Measurements from ENCODE around the gene SPAG16.

The SPAG16 gene

DNA sequence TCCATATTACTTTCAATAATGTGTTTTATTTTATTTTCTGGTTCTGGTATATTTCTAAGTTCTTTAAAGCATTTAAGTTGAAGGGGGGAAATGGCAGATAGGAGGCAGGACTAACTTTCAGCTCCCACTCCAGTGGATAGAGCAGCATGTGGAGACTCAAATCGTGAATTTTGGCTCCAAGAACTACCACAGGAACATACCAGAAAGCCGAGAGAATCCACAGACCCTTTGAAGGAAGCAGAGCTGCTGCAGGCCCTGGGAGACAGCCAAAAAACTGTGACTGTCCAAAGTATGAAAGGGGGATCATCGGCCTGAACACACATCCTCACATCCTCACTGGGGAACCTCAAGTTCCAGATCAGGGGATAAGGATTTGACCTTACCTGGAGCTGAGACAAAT is 919.0 kb downstream of the SPAG16 start:
- Histone ChIP-seq H3K36me3 (ENCODE audit: insufficient read depth, low read depth, low read length) (no peaks in the 10 kb centered on the region), H3K27ac (ENCODE audit: low read length) (no peak overlapping the region), H3K9me3 (ENCODE audit: insufficient read depth, low read depth, low read length) (no peaks in the 10 kb centered on the region), H3K27me3 (ENCODE audit: insufficient read depth, low read length) (no peaks in the 10 kb centered on the region), H3K9ac (ENCODE audit: low read depth, low read length) (no peak overlapping the region), H3K4me3 (ENCODE audit: low read length) (no peak overlapping the region), H3K4me1 (ENCODE audit: insufficient read depth, low read length) (no peaks in the 10 kb centered on the region)

DNA sequence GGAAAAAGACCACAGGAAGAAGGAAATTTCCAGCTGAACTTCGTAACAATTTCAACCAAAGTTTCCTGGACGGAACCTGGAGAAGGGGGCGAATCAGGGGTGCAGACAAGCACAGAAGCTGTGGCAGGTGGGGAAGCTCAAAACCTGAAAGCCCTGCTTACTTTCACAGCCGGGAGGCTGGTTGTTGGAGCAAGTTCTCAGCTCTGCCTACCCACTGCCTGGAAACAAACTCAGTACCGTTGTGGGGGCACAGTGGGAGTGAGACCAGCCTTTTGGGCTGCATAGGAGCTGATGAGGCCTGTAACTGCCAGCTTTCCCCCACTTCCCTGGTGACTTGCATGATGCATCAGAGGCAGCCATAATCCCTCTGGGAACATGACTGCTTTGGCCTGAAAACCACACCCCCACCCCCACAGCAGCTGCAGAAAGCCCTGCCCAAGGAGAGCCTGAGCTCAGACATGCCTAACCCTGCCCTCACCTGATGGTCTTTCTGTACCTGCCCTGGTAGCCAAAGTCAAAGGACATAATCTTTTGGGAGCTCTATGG is 919.6 kb downstream of the SPAG16 start:
- Histone ChIP-seq H3K4me3 (ENCODE audit: low read length) (no peak overlapping the region), H3K9ac (ENCODE audit: low read depth, low read length) (no peak overlapping the region), H3K27me3 (ENCODE audit: insufficient read depth, low read length) (no peaks in the 10 kb centered on the region), H3K4me1 (ENCODE audit: insufficient read depth, low read length) (no peaks in the 10 kb centered on the region), H3K9me3 (ENCODE audit: insufficient read depth, low read depth, low read length) (no peaks in the 10 kb centered on the region), H3K36me3 (ENCODE audit: insufficient read depth, low read depth, low read length) (no peaks in the 10 kb centered on the region), H3K27ac (ENCODE audit: low read length) (no peak overlapping the region)

DNA sequence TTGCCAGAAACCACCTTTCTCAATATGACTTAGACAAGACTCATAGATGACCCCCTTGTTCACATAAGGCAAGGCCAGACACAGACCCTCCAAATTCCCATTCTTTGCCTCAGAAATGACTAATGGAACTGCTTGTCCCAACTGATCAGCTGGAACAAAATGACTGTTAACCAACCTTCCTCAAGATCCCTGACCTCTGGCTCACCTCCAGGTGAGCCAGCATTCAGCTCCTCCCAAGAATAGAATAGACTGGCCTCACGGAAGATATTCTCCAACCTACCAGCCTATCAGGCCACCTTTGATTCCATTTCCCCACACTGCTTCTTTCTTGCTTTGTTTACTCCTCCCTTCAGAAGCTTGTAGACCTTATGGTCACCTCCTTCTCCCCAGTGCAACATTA is 930.8 kb downstream of the SPAG16 start:
- H3K27me3 ChIP-seq (ENCODE audit: insufficient read depth, low read length), result no peaks in the 10 kb centered on the region
- no peaks in the 10 kb centered on the region for H3K36me3 ChIP-seq (ENCODE audit: insufficient read depth, low read depth, low read length)
- H3K27ac ChIP-seq (ENCODE audit: low read length), result no peak overlapping the region
- H3K4me1 ChIP-seq (ENCODE audit: insufficient read depth, low read length), result 0 out of 2 replicates have a peak, but pooled peaks cover 3% of the 10 kb centered on the region
- H3K4me3 ChIP-seq (ENCODE audit: low read length), result no peak overlapping the region
- no peak overlapping the region for H3K9ac ChIP-seq (ENCODE audit: low read depth, low read length)
- no peaks in the 10 kb centered on the region for H3K9me3 ChIP-seq (ENCODE audit: insufficient read depth, low read depth, low read length)

DNA sequence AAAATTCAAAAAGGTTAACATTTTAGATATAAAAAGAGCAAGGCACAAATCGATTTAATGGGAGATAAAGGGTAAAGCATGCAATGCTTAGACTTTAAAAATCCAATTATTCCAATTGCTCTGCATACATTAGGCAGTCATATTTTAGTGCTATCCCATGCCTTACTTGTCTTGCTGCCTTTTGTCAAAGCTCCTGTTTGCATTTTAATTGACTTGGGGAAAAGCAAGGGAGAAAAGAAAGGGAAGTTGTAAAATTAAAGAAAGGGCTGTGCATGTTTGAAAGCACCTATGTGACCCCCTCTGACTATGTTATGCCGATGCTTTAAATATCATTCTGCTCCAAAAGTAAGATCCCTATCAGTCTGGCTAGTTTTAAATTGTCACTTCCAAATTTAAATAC is 932.9 kb downstream of the SPAG16 start:
- Histone ChIP-seq H3K27ac (ENCODE audit: low read length) (no peak overlapping the region), H3K9ac (ENCODE audit: low read depth, low read length) (no peak overlapping the region), H3K9me3 (ENCODE audit: insufficient read depth, low read depth, low read length) (no peaks in the 10 kb centered on the region), H3K4me1 (ENCODE audit: insufficient read depth, low read length) (0 out of 2 replicates have a peak, but pooled peaks cover 3% of the 10 kb centered on the region), H3K36me3 (ENCODE audit: insufficient read depth, low read depth, low read length) (no peaks in the 10 kb centered on the region), H3K4me3 (ENCODE audit: low read length) (no peak overlapping the region), H3K27me3 (ENCODE audit: insufficient read depth, low read length) (no peaks in the 10 kb centered on the region)

DNA sequence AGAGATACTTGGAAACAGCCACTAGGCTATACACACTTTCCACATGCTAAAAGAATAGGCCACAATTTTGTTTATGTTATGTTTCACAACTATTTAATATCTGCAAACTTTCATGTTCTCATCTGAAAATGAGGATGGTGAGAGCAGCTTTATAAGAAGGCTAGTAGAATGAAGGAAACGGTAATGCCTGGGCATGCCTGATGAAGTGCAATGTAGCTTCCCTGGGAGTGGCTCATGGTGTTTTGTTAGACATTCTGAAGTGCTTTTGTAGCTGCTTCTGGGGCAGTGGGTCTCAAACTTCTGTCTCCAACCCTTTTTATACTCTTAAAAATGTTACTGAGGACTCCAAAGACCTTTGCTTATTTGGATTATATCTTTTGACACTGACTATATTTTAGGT is 933.3 kb downstream of the SPAG16 start:
- 0 out of 2 replicates have a peak, but pooled peaks cover 3% of the 10 kb centered on the region for H3K4me1 ChIP-seq (ENCODE audit: insufficient read depth, low read length)
- no peaks in the 10 kb centered on the region for H3K9me3 ChIP-seq (ENCODE audit: insufficient read depth, low read depth, low read length)
- no peak overlapping the region for H3K27ac ChIP-seq (ENCODE audit: low read length)
- no peaks in the 10 kb centered on the region for H3K36me3 ChIP-seq (ENCODE audit: insufficient read depth, low read depth, low read length)
- H3K4me3 ChIP-seq (ENCODE audit: low read length), result no peak overlapping the region
- H3K27me3 ChIP-seq (ENCODE audit: insufficient read depth, low read length), result no peaks in the 10 kb centered on the region
- no peak overlapping the region for H3K9ac ChIP-seq (ENCODE audit: low read depth, low read length)

DNA sequence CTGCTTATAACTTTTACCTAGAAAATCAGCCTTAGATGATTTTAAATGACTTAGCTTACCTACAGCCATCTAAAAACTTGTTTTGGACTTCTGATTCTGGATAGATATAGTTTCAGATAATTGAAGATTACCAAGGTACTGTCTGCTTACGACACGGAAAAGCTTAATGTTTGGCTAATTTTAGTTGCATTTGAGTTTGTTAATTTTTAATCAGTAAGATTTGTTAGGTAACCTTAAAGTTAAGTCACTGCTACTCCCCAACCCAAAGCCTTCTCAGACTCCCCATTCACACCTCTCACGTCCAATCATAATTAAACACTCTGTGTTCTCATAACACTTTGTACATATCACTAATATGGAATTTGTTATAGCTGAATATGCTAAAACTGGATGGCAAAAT is 936.0 kb downstream of the SPAG16 start:
- Histone ChIP-seq H3K4me3 (ENCODE audit: low read length) (no peak overlapping the region), H3K9me3 (ENCODE audit: insufficient read depth, low read depth, low read length) (no peaks in the 10 kb centered on the region), H3K4me1 (ENCODE audit: insufficient read depth, low read length) (0 out of 2 replicates have a peak, but pooled peaks cover 3% of the 10 kb centered on the region), H3K27ac (ENCODE audit: low read length) (no peak overlapping the region), H3K27me3 (ENCODE audit: insufficient read depth, low read length) (no peaks in the 10 kb centered on the region), H3K36me3 (ENCODE audit: insufficient read depth, low read depth, low read length) (no peaks in the 10 kb centered on the region), H3K9ac (ENCODE audit: low read depth, low read length) (no peak overlapping the region)

DNA sequence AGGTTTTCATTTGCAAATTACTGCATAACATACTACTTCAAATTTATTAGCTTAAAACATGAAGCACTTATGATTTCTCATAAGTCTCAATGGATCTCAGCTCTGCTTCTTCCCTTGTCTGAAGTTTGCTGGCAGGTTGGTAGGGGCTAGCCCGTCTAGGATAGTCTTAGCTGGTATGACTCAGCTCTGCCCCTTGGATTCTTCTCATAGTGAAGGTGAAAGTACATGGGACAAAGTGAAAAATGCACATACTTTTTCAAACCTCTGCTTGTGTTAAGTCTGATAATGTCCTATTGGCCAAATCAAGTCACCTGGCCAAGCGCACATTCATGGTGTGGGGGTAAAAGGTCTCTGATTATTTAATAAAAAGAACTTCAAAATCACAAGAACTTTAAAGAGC is 941.8 kb downstream of the SPAG16 start:
- Histone ChIP-seq H3K27ac (ENCODE audit: low read length) (no peak overlapping the region), H3K36me3 (ENCODE audit: insufficient read depth, low read depth, low read length) (no peaks in the 10 kb centered on the region), H3K4me1 (ENCODE audit: insufficient read depth, low read length) (no peaks in the 10 kb centered on the region), H3K4me3 (ENCODE audit: low read length) (no peak overlapping the region), H3K9ac (ENCODE audit: low read depth, low read length) (no peak overlapping the region), H3K27me3 (ENCODE audit: insufficient read depth, low read length) (no peaks in the 10 kb centered on the region), H3K9me3 (ENCODE audit: insufficient read depth, low read depth, low read length) (no peaks in the 10 kb centered on the region)

DNA sequence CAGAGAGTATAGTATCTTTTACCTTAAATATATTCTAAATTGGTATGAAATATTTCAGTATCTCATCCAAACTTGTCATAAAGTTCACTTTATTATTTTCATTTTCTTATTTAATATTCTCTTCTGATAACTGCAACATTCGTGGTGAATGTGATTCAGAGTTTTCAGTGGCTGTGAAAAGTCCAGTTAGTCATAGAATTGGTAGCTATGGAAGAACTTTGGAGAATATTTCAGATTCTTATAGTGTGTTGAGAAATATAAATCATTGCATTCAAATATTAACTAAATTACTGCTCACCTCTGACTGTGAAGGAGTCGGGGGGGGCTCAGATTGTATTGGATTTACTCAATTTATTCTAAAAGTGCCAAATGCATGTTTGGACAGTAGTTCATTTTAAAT is 948.0 kb downstream of the SPAG16 start:
- H3K4me1 ChIP-seq (ENCODE audit: insufficient read depth, low read length), result no peaks in the 10 kb centered on the region

DNA sequence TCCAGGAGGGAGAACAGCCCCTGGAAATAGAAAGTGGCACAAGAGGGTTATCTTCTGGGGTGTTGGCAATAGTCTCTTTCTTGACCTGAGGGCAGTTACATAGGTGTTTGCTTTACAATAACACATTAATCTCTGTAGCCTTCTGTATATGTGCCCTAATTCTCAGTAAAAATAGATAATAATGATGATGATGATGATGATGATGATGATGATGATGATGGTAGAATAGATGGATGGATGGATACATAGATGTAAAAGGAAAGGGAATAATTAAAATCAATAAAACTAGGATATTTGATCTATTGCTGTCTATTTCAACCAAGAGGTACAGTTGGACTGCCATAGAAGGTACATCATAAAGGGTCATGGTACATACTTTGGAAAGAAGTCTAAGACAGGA is 948.9 kb downstream of the SPAG16 start:
- H3K9ac ChIP-seq (ENCODE audit: low read depth, low read length), result no peak overlapping the region
- H3K4me1 ChIP-seq (ENCODE audit: insufficient read depth, low read length), result no peaks in the 10 kb centered on the region
- no peaks in the 10 kb centered on the region for H3K9me3 ChIP-seq (ENCODE audit: insufficient read depth, low read depth, low read length)
- no peaks in the 10 kb centered on the region for H3K36me3 ChIP-seq (ENCODE audit: insufficient read depth, low read depth, low read length)
- H3K27ac ChIP-seq (ENCODE audit: low read length), result no peak overlapping the region
- H3K27me3 ChIP-seq (ENCODE audit: insufficient read depth, low read length), result no peaks in the 10 kb centered on the region
- H3K4me3 ChIP-seq (ENCODE audit: low read length), result no peak overlapping the region

More for the DNA sequence above, 948.0 kb downstream of the SPAG16 start:
- Histone ChIP-seq H3K4me3 (ENCODE audit: low read length) (no peak overlapping the region), H3K27ac (ENCODE audit: low read length) (no peak overlapping the region), H3K9ac (ENCODE audit: low read depth, low read length) (no peak overlapping the region), H3K36me3 (ENCODE audit: insufficient read depth, low read depth, low read length) (no peaks in the 10 kb centered on the region), H3K9me3 (ENCODE audit: insufficient read depth, low read depth, low read length) (no peaks in the 10 kb centered on the region), H3K27me3 (ENCODE audit: insufficient read depth, low read length) (no peaks in the 10 kb centered on the region)

DNA sequence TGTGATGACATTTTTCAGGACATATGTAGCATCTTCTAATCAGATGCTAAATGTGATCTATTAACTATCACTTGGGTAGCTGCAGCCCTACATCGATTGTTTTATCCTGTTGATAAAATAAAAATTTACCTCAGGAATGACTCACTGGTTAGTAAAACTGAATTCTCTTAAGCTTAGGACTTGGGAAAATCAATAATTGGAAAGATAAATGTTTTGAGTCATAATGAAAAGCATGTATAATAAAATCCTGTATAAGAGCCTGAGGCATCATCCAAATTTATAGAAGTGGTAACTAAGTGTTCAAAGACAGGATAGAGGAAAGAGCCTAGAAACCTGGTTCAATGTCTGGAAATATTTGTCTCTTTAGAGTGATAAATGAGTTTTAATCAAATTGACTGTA is 958.5 kb downstream of the SPAG16 start:
- Histone ChIP-seq H3K9me3 (ENCODE audit: insufficient read depth, low read depth, low read length) (no peaks in the 10 kb centered on the region), H3K4me3 (ENCODE audit: low read length) (no peak overlapping the region), H3K9ac (ENCODE audit: low read depth, low read length) (no peak overlapping the region)

DNA sequence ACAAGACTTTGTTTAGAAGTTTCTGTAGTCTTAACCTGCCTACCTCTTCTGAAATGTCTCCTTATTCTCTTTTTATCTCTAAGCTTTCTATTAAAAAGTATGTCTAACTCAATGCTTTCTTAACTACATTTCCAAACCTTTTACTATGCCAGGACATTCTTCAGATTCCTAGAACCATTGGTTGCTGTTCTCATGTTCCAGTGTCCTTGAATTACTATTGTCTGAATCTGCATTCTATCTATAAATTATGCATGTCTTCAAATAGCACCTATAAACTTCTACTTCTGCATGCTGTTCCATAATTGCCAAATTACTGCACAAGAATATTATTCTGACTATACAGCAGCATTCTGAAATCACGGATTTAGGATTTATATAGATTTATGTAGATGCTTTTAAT is 960.6 kb downstream of the SPAG16 start:
- H3K4me3 ChIP-seq (ENCODE audit: low read length), result no peak overlapping the region; the same call in 1 of the 2 replicates
- H3K36me3 ChIP-seq (ENCODE audit: insufficient read depth, low read depth, low read length), result no peaks in the 10 kb centered on the region
- no peak overlapping the region for H3K27ac ChIP-seq (ENCODE audit: low read length)
- H3K4me1 ChIP-seq (ENCODE audit: insufficient read depth, low read length), result peaks cover 5% of the 10 kb centered on the region; the same call in 1 of the 2 replicates
- no peaks in the 10 kb centered on the region for H3K27me3 ChIP-seq (ENCODE audit: insufficient read depth, low read length)
- H3K9me3 ChIP-seq (ENCODE audit: insufficient read depth, low read depth, low read length), result no peaks in the 10 kb centered on the region
- no peak overlapping the region for H3K9ac ChIP-seq (ENCODE audit: low read depth, low read length)

More for the DNA sequence above, 958.5 kb downstream of the SPAG16 start:
- H3K4me1 ChIP-seq (ENCODE audit: insufficient read depth, low read length), result peaks cover 4% of the 10 kb centered on the region; the same call in 1 of the 2 replicates
- H3K27me3 ChIP-seq (ENCODE audit: insufficient read depth, low read length), result no peaks in the 10 kb centered on the region
- H3K27ac ChIP-seq (ENCODE audit: low read length), result no peak overlapping the region
- H3K36me3 ChIP-seq (ENCODE audit: insufficient read depth, low read depth, low read length), result no peaks in the 10 kb centered on the region

DNA sequence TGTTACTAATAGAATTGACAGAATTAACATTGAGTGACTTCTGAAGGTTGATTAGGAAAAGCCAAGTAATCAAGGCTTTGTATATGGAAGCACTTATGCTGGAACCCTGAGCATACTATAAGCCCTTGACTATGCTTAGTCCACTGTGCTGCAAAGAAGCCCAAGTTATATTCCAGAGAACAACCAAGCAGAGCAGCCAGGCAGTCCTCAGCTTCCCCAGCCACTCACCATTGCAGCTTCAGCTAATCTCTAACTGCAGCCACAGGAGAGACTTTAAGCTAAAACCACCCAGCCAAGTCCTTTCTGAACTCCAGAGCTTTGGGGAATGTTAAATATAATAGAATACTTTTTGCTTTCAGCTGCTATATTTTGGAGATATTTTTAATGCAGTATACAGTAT is 962.2 kb downstream of the SPAG16 start:
- Histone ChIP-seq H3K4me1 (ENCODE audit: insufficient read depth, low read length) (peaks cover 7% of the 10 kb centered on the region; the same call in 1 of the 2 replicates), H3K9me3 (ENCODE audit: insufficient read depth, low read depth, low read length) (no peaks in the 10 kb centered on the region), H3K27ac (ENCODE audit: low read length) (no peak overlapping the region), H3K27me3 (ENCODE audit: insufficient read depth, low read length) (no peaks in the 10 kb centered on the region), H3K9ac (ENCODE audit: low read depth, low read length) (no peak overlapping the region), H3K4me3 (ENCODE audit: low read length) (no peak overlapping the region), H3K36me3 (ENCODE audit: insufficient read depth, low read depth, low read length) (no peaks in the 10 kb centered on the region)

All from iPS-20b (cell line).